OCI-LY1 (cell line): Measurements from ENCODE around the gene PHF24.

Source experiments
- H2AFZ ChIP-seq: fragments of 200-600 bp; sonication (generic), shearing (Covaris generic); 2 replicates; pipeline ENCODE4 v1.6.0; 2014; ENCODE audit warnings: antibody characterized with exemption, mild to moderate bottlenecking, low read length
- H3F3A ChIP-seq: fragments of 200-600 bp; sonication (generic), shearing (Covaris generic); 2 replicates; pipeline ENCODE4 v1.6.0; 2014; ENCODE audit warnings: mild to moderate bottlenecking, antibody characterized with exemption, low read length, moderate library complexity; ENCODE audit not compliant: insufficient read depth
- H3K27ac ChIP-seq: fragments of 200-600 bp; sonication (generic); 2 replicates; pipeline ENCODE4 v1.5.1; 2014; ENCODE audit warnings: low read length, mixed run types, mild to moderate bottlenecking, low read depth; ENCODE audit not compliant: poor library complexity, severe bottlenecking
- H3K27me3 ChIP-seq: fragments of 200-600 bp; sonication (generic); 2 replicates; pipeline ENCODE4 v1.6.0; 2014; ENCODE audit warnings: antibody characterized with exemption, mild to moderate bottlenecking, low read length, moderate library complexity; ENCODE audit not compliant: insufficient read depth
- H3K36me3 ChIP-seq: fragments of 200-600 bp; sonication (generic); 2 replicates; pipeline ENCODE4 v1.6.1; 2014; ENCODE audit warnings: mild to moderate bottlenecking, antibody characterized with exemption, low read length, moderate library complexity, mixed read lengths; ENCODE audit not compliant: insufficient read depth
- H3K4me1 ChIP-seq: fragments of 200-600 bp; sonication (generic); 2 replicates; pipeline ENCODE4 v1.5.1; 2014; ENCODE audit warnings: mild to moderate bottlenecking, low read length, moderate library complexity; ENCODE audit not compliant: insufficient read depth, severe bottlenecking
- H3K4me2 ChIP-seq: fragments of 200-600 bp; sonication (generic), shearing (Covaris generic); 2 replicates; pipeline ENCODE4 v1.6.1; 2014; ENCODE audit warnings: low read length
- H3K4me3 ChIP-seq: fragments of 200-600 bp; sonication (generic); 2 replicates; pipeline ENCODE4 v1.5.1; 2014; ENCODE audit warnings: low read length, low read depth, mild to moderate bottlenecking, mixed read lengths; ENCODE audit not compliant: poor library complexity, severe bottlenecking
- H3K79me2 ChIP-seq: fragments of 200-600 bp; shearing (Covaris generic); 2 replicates; pipeline ENCODE4 v1.6.1; 2016; ENCODE audit warnings: mixed run types, low read length, mixed read lengths; ENCODE audit not compliant: insufficient read depth
- H3K9ac ChIP-seq: fragments of 200-600 bp; sonication (generic), shearing (Covaris generic); 2 replicates; pipeline ENCODE4 v1.6.1; 2014; ENCODE audit warnings: mild to moderate bottlenecking, low read length, mixed read lengths
- H3K9me2 ChIP-seq: fragments of 200-600 bp; sonication (generic), shearing (Covaris generic); 2 replicates; pipeline ENCODE4 v1.6.1; 2014; ENCODE audit warnings: low read depth, mild to moderate bottlenecking, low read length, mixed read lengths
- H3K9me3 ChIP-seq: fragments of 200-600 bp; shearing (Covaris generic); 2 replicates; pipeline ENCODE4 v1.6.1; 2014; ENCODE audit warnings: low read length, mixed read lengths
- H4K20me1 ChIP-seq: fragments of 200-600 bp; sonication (generic), shearing (Covaris generic); 2 replicates; pipeline ENCODE4 v1.6.0; 2016; ENCODE audit warnings: mild to moderate bottlenecking, low read length; ENCODE audit not compliant: insufficient read depth
- CTCF ChIP-seq: fragments of 200-600 bp; sonication (generic), shearing (Covaris generic); IDR thresholded peaks from 2 replicates; pipeline ENCODE4 v1.5.1; 2017; ENCODE audit warnings: mild to moderate bottlenecking, antibody characterized with exemption, low read length, moderate library complexity, mixed read lengths
- EZH2 ChIP-seq: fragments of 200-600 bp; sonication (generic), shearing (Covaris generic); IDR thresholded peaks from 2 replicates; pipeline ENCODE4 v1.8.0; 2017; ENCODE audit warnings: borderline replicate concordance, mixed run types, mild to moderate bottlenecking, antibody characterized with exemption, low read length, moderate library complexity, mixed read lengths

The PHF24 gene

GRCh38 chr9:34961574-34962490 lies 3.7 kb downstream of the PHF24 start:
- Histone ChIP-seq H3K4me1 (no peaks in the 10 kb centered on the region), H3K27me3 (no peaks in the 10 kb centered on the region), H2AFZ (no peak overlapping the region), H3K27ac (no peak overlapping the region), H4K20me1 (no peaks in the 10 kb centered on the region), H3F3A (no peaks in the 10 kb centered on the region), H3K9ac (no peak overlapping the region), H3K79me2 (no peaks in the 10 kb centered on the region), H3K36me3 (no peaks in the 10 kb centered on the region), H3K9me2 (no peaks in the 10 kb centered on the region), H3K4me2 (no peak overlapping the region), H3K4me3 (no peak overlapping the region), H3K9me3 (no peaks in the 10 kb centered on the region)
- TF ChIP-seq EZH2 (no peak), CTCF (no peak)

GRCh38 chr9:34962546-34962945 lies 4.5 kb downstream of the PHF24 start:
- no peaks in the 10 kb centered on the region for H3K79me2 ChIP-seq
- H3K9me3 ChIP-seq = no peaks in the 10 kb centered on the region
- H3K4me1 ChIP-seq = no peaks in the 10 kb centered on the region
- no peaks in the 10 kb centered on the region for H3K36me3 ChIP-seq
- no peak overlapping the region for H3K9ac ChIP-seq
- H4K20me1 ChIP-seq = no peaks in the 10 kb centered on the region
- no peak overlapping the region for H3K4me3 ChIP-seq
- TF ChIP-seq CTCF (no peak), EZH2 (no peak)
- H3K27me3 ChIP-seq = no peaks in the 10 kb centered on the region
- H3K4me2 ChIP-seq = no peak overlapping the region
- no peaks in the 10 kb centered on the region for H3F3A ChIP-seq
- H2AFZ ChIP-seq = no peak overlapping the region
- no peaks in the 10 kb centered on the region for H3K9me2 ChIP-seq
- no peak overlapping the region for H3K27ac ChIP-seq

GRCh38 chr9:34963552-34963951 lies 5.5 kb downstream of the PHF24 start:
- Histone ChIP-seq H3K4me3 (no peak overlapping the region), H3K4me1 (no peaks in the 10 kb centered on the region), H3K9me3 (no peaks in the 10 kb centered on the region), H3K27ac (no peak overlapping the region), H3K9ac (no peak overlapping the region), H3K27me3 (no peaks in the 10 kb centered on the region), H3K9me2 (no peaks in the 10 kb centered on the region), H3K79me2 (no peaks in the 10 kb centered on the region), H3K36me3 (no peaks in the 10 kb centered on the region), H3K4me2 (no peak overlapping the region), H2AFZ (no peak overlapping the region), H3F3A (no peaks in the 10 kb centered on the region), H4K20me1 (no peaks in the 10 kb centered on the region)
- TF ChIP-seq CTCF = no peak
- TF ChIP-seq EZH2 = no peak
